GM23338 (cell line): Measurements from ENCODE around the gene HOMER1. TPM values are rescaled to one million over a fixed set of nuclear protein-coding genes. Genes with fewer than 3 reads are reported as not detected.

Experiments used
- ATAC-seq: fragments of 200-7000 bp; cut with Tn5 transposase; 3 replicates; pipeline ENCODE4 v1.9.1; 2020
- DNase-seq: peaks from one replicate; pipeline ENCODE4 v3.0.0-alpha.2; 2015; ENCODE audit warnings: low spot score
- H2AFZ ChIP-seq: fragments of 200-600 bp; sonication (generic); 2 replicates; pipeline ENCODE4 v1.8.0; 2016; ENCODE audit warnings: antibody characterized with exemption, mild to moderate bottlenecking, moderate library complexity
- H3F3A ChIP-seq: fragments of 200-600 bp; sonication (generic); replicated peaks from 2 replicates; pipeline ENCODE4 v1.8.0; 2017; ENCODE audit warnings: antibody characterized with exemption, mixed run types, low read depth
- H3K27ac ChIP-seq: fragments of 200-600 bp; sonication (generic); 2 replicates; pipeline ENCODE4 v1.6.1; 2016; ENCODE audit warnings: low read depth
- H3K27me3 ChIP-seq: fragments of 200-600 bp; sonication (generic); 2 replicates; pipeline ENCODE4 v1.8.0; 2016; ENCODE audit warnings: mild to moderate bottlenecking, mixed run types, moderate library complexity; ENCODE audit not compliant: insufficient read depth
- H3K36me3 ChIP-seq: fragments of 200-600 bp; sonication (generic); 2 replicates; pipeline ENCODE4 v1.8.0; 2016; ENCODE audit warnings: mild to moderate bottlenecking; ENCODE audit not compliant: insufficient read depth
- H3K4me1 ChIP-seq: fragments of 200-600 bp; sonication (generic); 2 replicates; pipeline ENCODE4 v1.8.0; 2016; ENCODE audit warnings: mild to moderate bottlenecking, moderate library complexity; ENCODE audit not compliant: insufficient read depth
- H3K4me2 ChIP-seq: fragments of 200-600 bp; sonication (generic); 2 replicates; pipeline ENCODE4 v1.7.1; 2017; ENCODE audit warnings: mixed run types
- H3K4me3 ChIP-seq: fragments of 200-600 bp; sonication (generic); 2 replicates; pipeline ENCODE4 v1.6.1; 2016; ENCODE audit warnings: mixed run types
- H3K79me2 ChIP-seq: fragments of 200-600 bp; sonication (generic); replicated peaks from 2 replicates; pipeline ENCODE4 v1.8.0; 2017; ENCODE audit warnings: mild to moderate bottlenecking; ENCODE audit not compliant: insufficient read depth
- H3K9me2 ChIP-seq: fragments of 200-600 bp; sonication (generic); 2 replicates; pipeline ENCODE4 v1.8.0; 2017; ENCODE audit not compliant: insufficient read depth
- H4K20me1 ChIP-seq: fragments of 200-600 bp; sonication (generic); replicated peaks from 2 replicates; pipeline ENCODE4 v1.8.0; 2017; ENCODE audit warnings: mild to moderate bottlenecking; ENCODE audit not compliant: insufficient read depth
- H3K27ac Mint-ChIP-seq: 2 replicates; pipeline ENCODE4 v1.8.0; 2020; ENCODE audit warnings: inconsistent platforms, mild to moderate bottlenecking, moderate library complexity, mixed read lengths
- H3K27me3 Mint-ChIP-seq: 3 replicates; pipeline ENCODE4 v1.8.0; 2022; ENCODE audit warnings: low read depth, mild to moderate bottlenecking, moderate library complexity, mixed read lengths, inconsistent platforms; ENCODE audit not compliant: insufficient read depth, poor library complexity
- H3K36me3 Mint-ChIP-seq: 3 replicates; pipeline ENCODE4 v1.8.0; 2021; ENCODE audit warnings: low read depth, mild to moderate bottlenecking, inconsistent platforms, moderate library complexity, mixed read lengths
- H3K4me1 Mint-ChIP-seq: 3 replicates; pipeline ENCODE4 v1.8.0; 2020; ENCODE audit warnings: mild to moderate bottlenecking, inconsistent platforms, mixed read lengths
- H3K4me3 Mint-ChIP-seq: 3 replicates; pipeline ENCODE4 v1.8.0; 2021; ENCODE audit warnings: moderate library complexity, mild to moderate bottlenecking, inconsistent platforms, mixed read lengths
- H3K9me3 Mint-ChIP-seq: 3 replicates; pipeline ENCODE4 v1.8.0; 2020; ENCODE audit warnings: moderate library complexity, mild to moderate bottlenecking, inconsistent platforms, mixed read lengths
- CREB1 ChIP-seq: fragments of 250-450 bp; sonication (Bioruptor Pico); IDR thresholded peaks from 2 replicates; pipeline ENCODE4 v1.5.0; 2020; ENCODE audit warnings: low read depth, mild to moderate bottlenecking, moderate library complexity
- EZH2 ChIP-seq: fragments of 200-600 bp; sonication (generic); IDR thresholded peaks from one replicate; pipeline ENCODE4 v1.8.0; 2017; ENCODE audit warnings: antibody characterized with exemption, mild to moderate bottlenecking, low read depth; ENCODE audit not compliant: unreplicated experiment
- EZH2phosphoT487 ChIP-seq: fragments of 200-600 bp; sonication (generic); IDR thresholded peaks from one replicate; pipeline ENCODE4 v1.8.1; 2018; ENCODE audit warnings: antibody characterized with exemption; ENCODE audit not compliant: unreplicated experiment
- NANOG ChIP-seq: IDR thresholded peaks from 2 replicates; pipeline ENCODE4 v1.6.1; 2016; ENCODE audit warnings: antibody characterized with exemption, borderline replicate concordance
- REST ChIP-seq: IDR thresholded peaks from one replicate; pipeline ENCODE4 v1.6.1; 2018; ENCODE audit warnings: antibody characterized with exemption; ENCODE audit not compliant: unreplicated experiment
- STAT1 ChIP-seq: IDR thresholded peaks from one replicate; pipeline ENCODE4 v1.6.1; 2016; ENCODE audit warnings: antibody characterized with exemption; ENCODE audit not compliant: unreplicated experiment
- ZNF114 ChIP-seq: fragments of 250-450 bp; sonication (Bioruptor Pico); IDR thresholded peaks from 2 replicates; pipeline ENCODE4 v1.5.0; 2020; ENCODE audit warnings: mild to moderate bottlenecking, moderate library complexity
- ZNF331 ChIP-seq: fragments of 250-450 bp; sonication (Bioruptor Pico); IDR thresholded peaks from 2 replicates; pipeline ENCODE4 v1.5.0; 2020; ENCODE audit warnings: low read depth, mild to moderate bottlenecking, moderate library complexity
- ZNF462 ChIP-seq: fragments of 250-450 bp; sonication (Bioruptor Pico); IDR thresholded peaks from 2 replicates; pipeline ENCODE4 v1.5.0; 2020; ENCODE audit warnings: mild to moderate bottlenecking, moderate library complexity
- polyA plus RNA-seq: library from polyadenylated mRNA; unstranded; fragments of >200 nt; fragmentation: Nextera tagmentation; extraction: Ambion mirVana; gene quantifications from 2 replicates; pipeline ENCODE4 v1.2.1, GENCODE V29; 2016
- total RNA-seq: library from RNA; depleted of rRNA; stranded (reverse); fragments of >200 nt; shearing (Covaris generic); gene quantifications from 2 replicates; pipeline ENCODE4 v1.2.3, GENCODE V29; 2014
- TF ChIP-seq, protein P1 (sequence below), 2 experiments: fragments of 200-600 bp in 1 of 2; sonication (generic) in 1 of 2; conservative IDR thresholded peaks; 2 replicates each; pipeline versions ENCODE4 v1.5.1 to v1.6.1; 2016 to 2017; ENCODE audit warnings: antibody characterized with exemption in 2 of 2, low read depth in 2 of 2, mild to moderate bottlenecking in 2 of 2, moderate library complexity in 1 of 2

Gene HOMER1
- total and polyA plus RNA-seq, 2 experiments from 2014 or later: 45.1 to 80.3 TPM

DNA sequence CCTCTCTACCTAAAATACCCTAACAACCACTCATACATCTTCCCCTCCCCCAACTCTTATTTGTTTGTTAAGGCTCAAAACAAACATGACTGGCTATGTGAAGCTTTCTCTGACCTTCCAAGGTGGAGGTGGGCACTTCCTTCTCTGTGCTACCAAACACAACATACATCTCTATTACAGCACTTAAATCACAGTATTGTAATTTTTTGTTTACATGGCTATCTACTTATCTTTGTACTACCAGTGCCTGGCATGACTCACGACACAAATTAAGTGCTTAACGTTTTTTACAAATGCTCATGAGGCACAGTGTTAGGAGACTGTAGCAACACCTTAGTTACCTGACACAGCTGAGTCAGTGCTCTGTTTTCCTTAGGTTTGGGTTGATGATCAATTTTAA lies 18.6 kb downstream of the HOMER1 start (continued):
- TF ChIP-seq, protein P1, sequence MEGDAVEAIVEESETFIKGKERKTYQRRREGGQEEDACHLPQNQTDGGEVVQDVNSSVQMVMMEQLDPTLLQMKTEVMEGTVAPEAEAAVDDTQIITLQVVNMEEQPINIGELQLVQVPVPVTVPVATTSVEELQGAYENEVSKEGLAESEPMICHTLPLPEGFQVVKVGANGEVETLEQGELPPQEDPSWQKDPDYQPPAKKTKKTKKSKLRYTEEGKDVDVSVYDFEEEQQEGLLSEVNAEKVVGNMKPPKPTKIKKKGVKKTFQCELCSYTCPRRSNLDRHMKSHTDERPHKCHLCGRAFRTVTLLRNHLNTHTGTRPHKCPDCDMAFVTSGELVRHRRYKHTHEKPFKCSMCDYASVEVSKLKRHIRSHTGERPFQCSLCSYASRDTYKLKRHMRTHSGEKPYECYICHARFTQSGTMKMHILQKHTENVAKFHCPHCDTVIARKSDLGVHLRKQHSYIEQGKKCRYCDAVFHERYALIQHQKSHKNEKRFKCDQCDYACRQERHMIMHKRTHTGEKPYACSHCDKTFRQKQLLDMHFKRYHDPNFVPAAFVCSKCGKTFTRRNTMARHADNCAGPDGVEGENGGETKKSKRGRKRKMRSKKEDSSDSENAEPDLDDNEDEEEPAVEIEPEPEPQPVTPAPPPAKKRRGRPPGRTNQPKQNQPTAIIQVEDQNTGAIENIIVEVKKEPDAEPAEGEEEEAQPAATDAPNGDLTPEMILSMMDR (conservative IDR thresholded peaks at IDR 0.05; ENCODE audit: low read depth in 2 of 2): no peak
- TF ChIP-seq NANOG (no peak), STAT1 (no peak)

DNA sequence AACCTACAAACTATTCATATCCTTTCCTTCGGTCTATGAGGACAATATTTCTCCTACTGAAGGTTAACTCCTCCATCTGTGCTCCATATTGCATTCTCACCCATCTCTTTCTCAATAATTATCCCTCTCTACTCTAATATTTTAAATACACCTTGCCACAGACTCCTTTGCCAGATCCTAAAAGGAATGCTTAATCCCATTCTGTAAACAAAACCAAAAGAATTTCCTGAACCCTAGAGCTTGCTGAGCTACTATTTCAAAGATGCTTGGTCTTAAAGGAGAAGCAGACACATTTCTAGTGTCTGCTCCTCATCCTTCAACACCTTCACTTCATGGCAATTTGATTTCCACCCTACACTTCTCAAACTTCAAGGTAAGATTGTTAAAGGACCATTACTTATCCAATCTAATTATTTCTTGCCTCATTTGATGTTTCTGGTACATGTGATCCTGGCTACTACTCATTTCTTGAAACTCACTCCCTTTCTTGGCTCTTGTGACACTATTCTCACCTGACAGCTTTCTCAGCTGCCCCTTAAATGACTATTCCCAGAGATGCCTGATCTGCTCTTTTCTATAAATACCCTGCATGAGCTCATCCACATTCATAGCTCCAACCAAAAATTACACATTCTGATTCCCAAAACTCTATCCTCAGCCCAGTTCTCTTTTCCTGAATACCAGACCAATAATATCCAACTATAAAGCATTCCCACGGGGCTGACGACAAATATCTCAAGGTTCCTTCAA lies 20.2 kb downstream of the HOMER1 start:
- H3K27ac Mint-ChIP-seq: no peak overlapping the region
- peaks cover 100% of the 10 kb centered on the region for H3K79me2 ChIP-seq
- H3K4me1 Mint-ChIP-seq: peaks cover 35% of the 10 kb centered on the region
- peak overlapping the region; percentile 23 for H3K27ac ChIP-seq
- H3F3A ChIP-seq: no peaks in the 10 kb centered on the region
- H3K4me3 ChIP-seq: no peak overlapping the region
- no peak overlapping the region for H2AFZ ChIP-seq
- no peak overlapping the region for H3K4me2 ChIP-seq
- H3K27me3 ChIP-seq: no peaks in the 10 kb centered on the region
- H3K4me1 ChIP-seq: peaks cover 26% of the 10 kb centered on the region
- H3K36me3 Mint-ChIP-seq: no peaks in the 10 kb centered on the region
- H4K20me1 ChIP-seq: peaks cover 5% of the 10 kb centered on the region
- H3K4me3 Mint-ChIP-seq: no peak overlapping the region
- no peaks in the 10 kb centered on the region for H3K36me3 ChIP-seq
- H3K27me3 Mint-ChIP-seq: peaks cover 1% of the 10 kb centered on the region
- ATAC-seq (peak; percentile 32), DNase-seq (peak; percentile 38)
- H3K9me2 ChIP-seq: no peaks in the 10 kb centered on the region
- H3K9me3 Mint-ChIP-seq: no peaks in the 10 kb centered on the region
- TF ChIP-seq EZH2 (no peak), ZNF331 (no peak), STAT1 (no peak), EZH2phosphoT487 (no peak), ZNF462 (CRISPR knock-in tag) (no peak), REST (no peak), CREB1 (CRISPR knock-in tag) (no peak), ZNF114 (no peak)
- TF ChIP-seq, protein P1 (conservative IDR thresholded peaks at IDR 0.05; ENCODE audit: low read depth in 2 of 2): no peak
